HG03196 (cell line): ENCODE measurements around the gene HDAC3.
A peak's percentile ranks its signal among the peaks of the same experiment; 100 is the strongest.
"Not testable (repeated sequence)": the region's sequence is repeated elsewhere in the genome, so short reads cannot be mapped to it uniquely, and the experiment has no call there.

Experiments
- ATAC-seq: cut with Tn5 transposase; IDR thresholded peaks from one replicate; pipeline ENCODE4 v1.9.1; 2021; ENCODE audit not compliant: unreplicated experiment

The HDAC3 gene

DNA sequence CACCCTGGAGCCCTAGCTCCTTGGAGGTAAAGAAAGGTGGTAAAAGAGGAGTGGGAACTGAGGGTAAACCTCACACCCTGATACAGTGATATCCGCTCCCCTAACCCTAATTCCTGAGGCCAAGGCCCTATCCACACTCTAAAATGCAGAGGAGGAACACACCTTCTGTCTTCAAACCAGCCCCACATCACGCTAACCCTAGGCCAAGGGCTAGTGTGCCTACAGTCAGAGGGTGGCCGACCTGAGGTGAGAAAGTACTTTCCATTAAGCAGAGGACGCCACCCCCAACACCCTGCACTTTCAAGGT, 590 bp downstream of the HDAC3 start:
- no peak for ATAC-seq

- no peak for ATAC-seq
These were observed 1.0 kb downstream of the HDAC3 start for GRCh38 chr5:141635646-141636045.

DNA sequence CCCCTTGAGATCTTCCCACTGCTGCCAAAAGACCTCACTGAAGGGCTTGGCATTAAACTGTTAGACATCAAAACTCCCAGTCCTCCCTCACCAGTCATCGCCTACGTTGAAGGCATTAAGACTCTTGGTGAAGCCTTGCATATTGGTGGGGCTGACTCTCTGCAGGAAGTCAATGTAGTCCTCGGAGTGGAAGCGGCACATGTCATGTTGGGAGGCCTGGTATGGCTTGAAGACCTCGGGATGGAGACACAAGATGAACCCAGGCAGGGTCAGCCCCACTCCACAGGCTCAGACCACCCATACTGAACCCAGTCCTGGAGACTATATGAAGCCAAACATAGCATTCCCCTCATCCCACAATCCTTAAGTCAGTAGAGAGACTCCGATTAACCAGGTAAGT, 1.9 kb downstream of the HDAC3 start:
- ATAC-seq = no peak

GRCh38 chr5:141633871-141634561, 2.6 kb downstream of the HDAC3 start:
- peak; percentile 61 for ATAC-seq

- no peak for ATAC-seq
These were observed 4.0 kb downstream of the HDAC3 start for GRCh38 chr5:141632650-141633049.

DNA sequence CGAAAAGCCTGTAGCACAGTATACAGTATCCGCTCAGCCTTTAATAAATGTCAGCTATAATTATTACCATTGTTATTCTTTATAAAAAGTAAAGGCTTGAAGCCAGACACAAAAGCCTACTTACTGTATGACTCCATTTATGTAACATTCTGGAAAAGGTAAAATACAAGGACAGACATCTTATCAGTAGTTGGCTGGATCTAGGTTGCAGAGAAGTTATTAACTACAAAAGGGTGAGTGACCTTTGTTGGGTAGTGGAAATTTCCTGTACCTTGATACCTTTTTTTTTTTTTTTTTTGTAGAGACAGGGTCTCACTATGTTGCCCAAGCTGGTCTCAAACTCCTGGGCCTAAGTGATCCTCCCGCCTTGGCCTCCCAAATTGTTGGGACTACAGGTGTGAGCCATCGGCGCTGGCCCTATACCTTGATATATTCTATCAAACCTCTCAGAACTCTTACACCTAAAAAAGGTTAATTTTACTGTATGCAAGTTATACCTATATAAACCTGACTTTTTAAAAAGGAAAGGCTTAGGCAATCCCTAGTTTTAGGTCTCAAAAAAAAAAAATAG, 6.0 kb downstream of the HDAC3 start:
- ATAC-seq = no peak

DNA sequence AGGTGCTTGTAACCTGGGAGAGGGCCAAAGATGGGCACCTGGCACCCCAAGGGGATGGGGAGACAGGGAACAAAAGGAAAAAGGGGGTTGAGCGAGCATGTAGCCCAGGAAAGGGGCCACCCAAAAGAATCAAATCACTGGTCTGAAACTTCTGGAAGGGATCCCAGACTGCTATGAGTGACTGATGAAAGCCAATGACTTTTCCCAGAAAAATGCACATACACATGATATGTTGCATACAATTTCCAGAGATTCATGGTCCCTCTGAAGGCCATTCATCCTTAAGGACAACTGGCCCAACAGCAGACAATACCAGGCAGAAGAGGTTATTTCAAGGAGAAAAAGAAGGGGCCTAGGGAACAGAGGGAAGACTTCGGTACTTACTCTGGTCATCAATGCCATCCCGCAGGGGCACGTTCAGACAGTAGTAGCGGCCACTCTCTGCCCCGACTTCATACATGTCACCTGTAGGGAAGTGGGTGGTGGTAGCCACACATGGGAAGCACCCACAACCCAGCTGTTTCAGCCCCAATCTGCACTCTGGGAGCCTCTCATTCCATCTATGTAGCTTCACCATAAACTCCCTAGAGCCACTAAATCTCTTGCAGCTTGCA, 8.4 kb downstream of the HDAC3 start:
- ATAC-seq = no peak

GRCh38 chr5:141623611-141624010, 13.0 kb downstream of the HDAC3 start:
- no peak for ATAC-seq

DNA sequence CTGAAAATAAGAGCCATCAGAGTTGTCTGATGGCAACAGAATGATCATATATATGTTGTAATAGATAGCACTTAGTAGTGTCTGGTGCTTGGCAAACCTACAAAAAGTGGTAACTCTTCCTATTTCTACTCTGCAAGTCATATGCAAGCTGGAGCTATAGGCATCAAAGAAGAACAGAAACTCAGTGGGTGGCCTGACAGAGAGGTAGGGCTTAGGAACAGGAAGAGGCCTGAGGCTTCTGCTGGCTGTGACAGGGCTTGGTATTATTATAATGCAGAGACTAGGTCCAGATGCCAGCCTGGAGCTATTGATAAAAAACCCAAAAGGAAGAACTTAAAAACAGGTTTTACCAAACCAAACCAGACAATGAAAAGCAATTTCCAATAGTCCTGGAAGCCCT, 13.5 kb downstream of the HDAC3 start:
- ATAC-seq = no peak

- ATAC-seq = peak; percentile 75
These were observed 17.7 kb downstream of the HDAC3 start, which contains the start of gene DIAPH1 for GRCh38 chr5:141618804-141619554. Gene DIAPH1, minus strand, starts transcription at chr5:141619000. Its CDS starts 86 bp downstream, at chr5:141618914.

GRCh38 chr5:141618030-141618803, 18.4 kb downstream of the HDAC3 start:
- ATAC-seq = peak; percentile 19

- ATAC-seq = no peak
These were observed 19.0 kb downstream of the HDAC3 start for GRCh38 chr5:141617682-141618029.

GRCh38 chr5:141617128-141617527, 19.5 kb downstream of the HDAC3 start:
- no peak for ATAC-seq

- no peak for ATAC-seq
These were observed 20.5 kb downstream of the HDAC3 start for GRCh38 chr5:141615991-141616720.

- ATAC-seq = no peak
These were observed 23.3 kb downstream of the HDAC3 start for GRCh38 chr5:141613344-141613743.

DNA sequence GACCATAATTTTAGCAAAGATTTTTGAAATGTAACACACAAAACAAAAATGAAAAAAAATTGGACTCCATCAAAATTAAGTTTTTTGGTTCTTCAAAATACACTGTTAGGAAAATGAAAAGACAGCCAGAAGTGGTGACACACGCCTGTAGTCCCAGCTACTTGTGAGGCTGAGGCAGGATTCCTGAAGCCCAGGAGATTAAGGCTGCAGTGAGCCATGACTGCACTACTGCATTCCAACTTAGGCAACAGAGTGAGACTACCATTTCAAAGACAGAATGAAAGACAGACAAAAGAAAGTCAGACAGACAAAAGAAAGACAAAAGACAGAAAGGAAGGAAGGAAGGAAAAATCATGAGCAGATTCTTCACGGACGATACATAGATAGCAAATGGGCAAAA, 25.4 kb downstream of the HDAC3 start:
- no peak for ATAC-seq

GRCh38 chr5:141609921-141610320, 26.7 kb downstream of the HDAC3 start:
- not testable (repeated sequence) for ATAC-seq

- no peak for ATAC-seq
These were observed 27.6 kb downstream of the HDAC3 start for GRCh38 chr5:141609044-141609443.

DNA sequence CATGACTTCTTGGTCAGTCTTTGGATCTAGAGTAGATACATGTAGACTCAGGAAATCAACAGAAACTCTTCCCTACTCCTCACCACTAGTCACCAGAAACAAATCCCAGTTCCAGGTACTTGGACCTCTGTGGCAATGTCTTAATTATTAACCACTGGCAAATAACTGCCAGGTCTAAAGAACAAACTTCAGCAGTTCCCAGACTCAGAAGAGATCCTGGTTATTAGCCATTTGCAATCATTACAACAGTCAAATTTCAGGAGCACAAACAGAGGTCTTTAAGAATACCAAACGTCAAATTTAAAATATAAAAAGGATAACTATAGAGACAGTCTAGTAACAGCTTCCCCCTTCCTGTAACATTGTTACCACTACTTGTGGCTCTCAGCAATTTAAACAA, 28.1 kb downstream of the HDAC3 start:
- no peak for ATAC-seq

GRCh38 chr5:141608046-141608445, 28.6 kb downstream of the HDAC3 start:
- no peak for ATAC-seq
